Measurements from ENCODE around the gene DMD. TPM values are rescaled to one million over a fixed set of nuclear protein-coding genes. Genes with fewer than 3 reads are reported as not detected.

The DMD gene
- total and polyA plus RNA-seq, 2 of the 13 experiments (the other 11 are each of a cell fraction or from before 2014, with no cell fraction given), result 17.6 to 25.9 TPM

GRCh38 chrX:32966821-32967355, 244.5 kb downstream of the DMD start:
- Histone ChIP-seq H3K9ac (ENCODE audit: insufficient read depth, low read depth, low read length) (no peak overlapping the region), H3K4me3 (replicated peaks in 1 of 3; ENCODE audit: insufficient read depth in 1 of 3, low read depth in 2 of 3, low read length in 3 of 3) (no peak overlapping the region), H3K36me3 (replicated peaks in 1 of 2; ENCODE audit: control insufficient read depth in 1 of 2, insufficient read depth in 2 of 2, low read length in 2 of 2) (no peaks in the 10 kb centered on the region), H3K4me1 (ENCODE audit: insufficient read depth, low read length) (no peaks in the 10 kb centered on the region), H2AFZ (ENCODE audit: low read length) (no peak overlapping the region), H4K20me1 (ENCODE audit: insufficient read depth, low read length) (no peaks in the 10 kb centered on the region), H3K9me3 (ENCODE audit: low read length) (no peaks in the 10 kb centered on the region), H3K79me2 (ENCODE audit: insufficient read depth, low read length) (no peaks in the 10 kb centered on the region), H3K4me2 (ENCODE audit: low read depth, low read length) (no peak overlapping the region), H3K27me3 (ENCODE audit: control insufficient read depth in 1 of 2, insufficient read depth in 2 of 2, low read length in 2 of 2) (no peaks in the 10 kb centered on the region), H3K27ac (ENCODE audit: extremely low read length, insufficient read depth, low read length) (no peak overlapping the region)
- DNase-seq (ENCODE audit: low spot score) (no peak), FAIRE-seq (no peak), ATAC-seq (no peak)
- ChIA-PET CTCF (ENCODE audit: low intra/inter-chr PET ratio, low total read pairs) (no interaction called here), POLR2A (no interaction called here)
- WGBS (ENCODE audit: low lambda C conversion rate), result 8% methylated on average over 1 of the region's 2 CpGs
- BruUV-seq (replicated peaks), result no TSS peak
- no peak for TF ChIP-seq ZNF292 (CRISPR knock-in tag; IDR thresholded peaks at IDR 0.05; ENCODE audit: borderline replicate concordance, low read depth)
- no peak for TF ChIP-seq ZC3H13 (CRISPR knock-in tag; IDR thresholded peaks at IDR 0.05)
- TF ChIP-seq ZBTB7A (CRISPR knock-in tag; IDR thresholded peaks at IDR 0.05), result no peak
- TF ChIP-seq SIN3B (IDR thresholded peaks at IDR 0.05; ENCODE audit: low read length), result no peak
- no peak for TF ChIP-seq RFX3 (CRISPR knock-in tag; IDR thresholded peaks at IDR 0.05)
- no peak for TF ChIP-seq ZNF10 (CRISPR knock-in tag; IDR thresholded peaks at IDR 0.05; ENCODE audit: borderline replicate concordance, low read depth)
- TF ChIP-seq E2F5 (CRISPR knock-in tag; conservative IDR thresholded peaks at IDR 0.05), result no peak
- TF ChIP-seq NR3C1 (CRISPR knock-in tag; IDR thresholded peaks at IDR 0.05), result no peak
- no peak for TF ChIP-seq ZNF263 (CRISPR knock-in tag; IDR thresholded peaks at IDR 0.05)
- TF ChIP-seq, protein P1, sequence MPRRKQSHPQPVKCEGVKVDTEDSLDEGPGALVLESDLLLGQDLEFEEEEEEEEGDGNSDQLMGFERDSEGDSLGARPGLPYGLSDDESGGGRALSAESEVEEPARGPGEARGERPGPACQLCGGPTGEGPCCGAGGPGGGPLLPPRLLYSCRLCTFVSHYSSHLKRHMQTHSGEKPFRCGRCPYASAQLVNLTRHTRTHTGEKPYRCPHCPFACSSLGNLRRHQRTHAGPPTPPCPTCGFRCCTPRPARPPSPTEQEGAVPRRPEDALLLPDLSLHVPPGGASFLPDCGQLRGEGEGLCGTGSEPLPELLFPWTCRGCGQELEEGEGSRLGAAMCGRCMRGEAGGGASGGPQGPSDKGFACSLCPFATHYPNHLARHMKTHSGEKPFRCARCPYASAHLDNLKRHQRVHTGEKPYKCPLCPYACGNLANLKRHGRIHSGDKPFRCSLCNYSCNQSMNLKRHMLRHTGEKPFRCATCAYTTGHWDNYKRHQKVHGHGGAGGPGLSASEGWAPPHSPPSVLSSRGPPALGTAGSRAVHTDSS (CRISPR knock-in tag; conservative IDR thresholded peaks at IDR 0.05), result no peak
- no peak for TF ChIP-seq ZMYM3 (CRISPR knock-in tag; IDR thresholded peaks at IDR 0.05)
- no peak for TF ChIP-seq ZFP36 (IDR thresholded peaks at IDR 0.05; ENCODE audit: borderline replicate concordance, low read depth, low read length, partially characterized antibody)
- no peak for TF ChIP-seq NFRKB (IDR thresholded peaks at IDR 0.05)
- TF ChIP-seq ZFP91 (CRISPR knock-in tag; IDR thresholded peaks at IDR 0.05; ENCODE audit: borderline replicate concordance), result no peak
- TF ChIP-seq XBP1 (CRISPR knock-in tag; IDR thresholded peaks at IDR 0.05), result no peak
- no peak for TF ChIP-seq REPIN1 (CRISPR knock-in tag; IDR thresholded peaks at IDR 0.05; ENCODE audit: borderline replicate concordance, low read depth)
- TF ChIP-seq RFXAP (CRISPR knock-in tag; IDR thresholded peaks at IDR 0.05; ENCODE audit: borderline replicate concordance), result no peak
- no peak for TF ChIP-seq ZNF776 (CRISPR knock-in tag; IDR thresholded peaks at IDR 0.05)
- no peak for TF ChIP-seq ELF4 (CRISPR knock-in tag; IDR thresholded peaks at IDR 0.05; ENCODE audit: borderline replicate concordance)
- intact Hi-C loops (cut with micrococcal nuclease; ENCODE audit: unreplicated experiment) (no loop called here), in situ Hi-C loops (cut with HindIII; ENCODE audit: extremely low pct_ligation_motif_present, low pct_unique_long_range_greater_than_20kb) (no loop called here)

All from HepG2 (cell line).